NCI-H1105 treated with DMSO at 0.1 percent for 48 hours (cell line): ENCODE results near the gene IRX6.

Source experiments
- DNase-seq: peaks from one replicate; lab custom pipeline; 2025; lab: John Stamatoyannopoulos, UW

IRX6 gene

DNA sequence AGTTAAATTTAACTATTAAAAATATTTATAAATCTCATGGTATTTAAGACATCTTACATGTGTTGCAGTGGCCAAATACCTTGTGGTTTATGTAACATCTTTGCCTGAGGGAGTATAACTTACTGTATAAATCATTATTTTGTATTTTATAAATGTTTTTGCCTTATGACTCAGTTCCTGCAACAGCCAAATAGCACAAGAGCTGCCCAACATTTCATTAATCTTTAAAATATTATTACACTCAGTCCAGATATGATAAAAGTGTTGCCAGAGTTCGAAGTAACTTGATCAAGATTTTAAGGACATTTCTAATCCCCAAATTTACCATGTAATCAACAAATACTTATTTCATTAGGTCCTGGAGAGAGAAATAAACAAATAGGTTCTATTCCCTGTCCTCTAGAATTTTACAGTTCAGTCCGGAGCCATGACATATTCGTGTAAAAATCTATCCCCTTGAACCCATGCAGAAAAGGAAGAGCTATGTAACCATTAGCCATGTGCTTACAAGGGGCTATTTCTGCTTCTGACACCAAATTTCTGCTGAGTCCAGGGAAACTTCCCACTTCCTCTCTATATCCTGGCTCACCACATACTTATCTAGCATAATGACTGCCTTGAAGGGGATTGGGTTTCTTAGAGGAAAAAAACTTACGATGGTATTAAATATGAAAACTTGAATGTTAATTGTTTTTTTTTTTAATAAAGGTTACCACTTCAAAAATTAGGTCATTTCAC, 44.0 kb downstream of the IRX6 start:
- DNase-seq = no peak

DNA sequence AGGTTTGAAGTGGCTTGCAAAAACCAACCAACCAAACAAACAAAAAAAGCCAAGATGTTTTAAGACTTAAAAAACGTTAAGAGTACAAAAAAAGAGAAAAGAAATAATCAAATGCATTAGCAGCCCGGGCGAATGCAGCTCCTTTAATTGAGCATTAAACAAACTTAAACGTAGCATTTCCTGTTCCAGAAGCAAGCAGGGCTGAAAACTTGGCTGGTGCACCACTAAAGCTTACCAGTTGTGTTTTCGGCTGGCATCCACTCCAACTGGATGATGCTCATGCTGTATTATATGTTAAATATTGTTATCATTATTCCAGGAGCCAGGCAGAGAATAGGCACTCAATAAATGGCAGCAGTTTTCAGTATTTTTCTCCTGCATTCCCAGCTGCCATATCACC, 45.1 kb downstream of the IRX6 start:
- peak; percentile 18 for DNase-seq

GRCh38 chr16:55370762-55371482, 46.9 kb downstream of the IRX6 start:
- peak; percentile 82 for DNase-seq

DNA sequence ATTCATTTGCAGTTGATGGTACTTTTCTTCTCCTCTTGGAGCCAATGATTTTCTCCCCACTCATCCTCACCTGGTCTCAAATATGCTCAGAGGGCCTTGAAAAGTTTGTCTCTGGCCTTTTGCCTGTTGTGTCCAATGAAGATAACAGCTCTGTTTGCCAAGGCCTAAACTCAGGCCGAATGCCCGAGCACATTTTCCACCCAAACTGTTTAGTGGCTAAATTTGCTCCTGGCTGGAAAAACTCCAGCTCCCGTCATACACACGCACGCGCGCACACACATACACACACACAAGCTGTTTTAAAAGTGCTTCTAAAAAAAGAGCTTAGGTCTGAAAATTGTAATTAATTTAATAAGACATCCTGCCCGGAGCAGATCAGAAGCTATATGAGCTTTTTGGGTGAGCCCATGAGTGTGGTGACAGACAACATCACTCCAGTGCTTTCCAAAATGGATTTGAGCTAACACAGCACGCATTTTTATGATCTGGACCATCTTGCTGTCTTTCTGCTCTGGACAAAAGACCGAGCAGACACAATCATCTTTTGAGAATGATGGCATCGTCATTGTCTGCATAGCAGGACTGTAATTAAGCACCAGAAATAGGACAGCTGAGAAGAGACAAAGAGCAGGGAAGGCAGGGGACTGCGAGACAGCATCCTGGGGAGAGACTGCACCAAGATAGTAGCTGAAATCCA, 48.9 kb downstream of the IRX6 start:
- no peak for DNase-seq

DNA sequence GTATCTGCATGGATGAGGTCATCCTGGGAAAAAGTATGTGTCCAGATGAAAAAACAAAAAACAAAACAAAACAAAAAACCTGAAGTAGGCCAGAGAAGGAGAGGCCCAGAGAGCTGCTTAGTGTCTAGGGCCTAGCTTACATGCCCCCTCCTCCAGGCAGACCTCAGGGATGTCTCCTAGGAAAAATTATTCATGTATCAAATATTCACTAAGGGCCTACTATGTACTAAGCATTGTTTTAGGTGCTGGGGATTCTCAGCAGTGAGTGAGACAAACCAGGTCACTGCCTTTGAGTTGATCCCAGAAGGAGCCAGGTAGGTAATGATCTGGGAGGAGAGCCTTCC, 49.5 kb downstream of the IRX6 start:
- no peak for DNase-seq

GRCh38 chr16:55376045-55376444, 52.0 kb downstream of the IRX6 start:
- DNase-seq = no peak

GRCh38 chr16:55376567-55377167, 52.7 kb downstream of the IRX6 start:
- DNase-seq = no peak

DNA sequence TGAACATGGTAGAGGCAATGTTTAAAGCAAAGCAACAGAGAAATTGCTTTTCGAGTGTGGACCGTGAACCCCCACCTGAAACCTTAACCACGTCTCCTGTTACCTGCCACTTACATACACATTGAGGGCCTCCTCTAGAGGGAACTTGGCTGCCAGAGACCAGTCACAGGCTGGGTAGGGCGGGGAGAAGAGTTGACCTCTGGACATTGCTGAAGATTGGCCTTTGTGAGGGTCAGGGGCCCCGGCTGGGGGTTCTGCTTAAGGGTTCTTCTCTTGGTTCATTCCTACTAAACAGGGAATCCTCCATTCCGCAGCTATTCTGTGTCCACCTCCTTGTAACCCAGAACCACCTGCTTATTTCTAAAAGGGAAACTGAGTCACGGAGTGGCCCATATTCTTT, 53.8 kb downstream of the IRX6 start:
- no peak for DNase-seq

DNA sequence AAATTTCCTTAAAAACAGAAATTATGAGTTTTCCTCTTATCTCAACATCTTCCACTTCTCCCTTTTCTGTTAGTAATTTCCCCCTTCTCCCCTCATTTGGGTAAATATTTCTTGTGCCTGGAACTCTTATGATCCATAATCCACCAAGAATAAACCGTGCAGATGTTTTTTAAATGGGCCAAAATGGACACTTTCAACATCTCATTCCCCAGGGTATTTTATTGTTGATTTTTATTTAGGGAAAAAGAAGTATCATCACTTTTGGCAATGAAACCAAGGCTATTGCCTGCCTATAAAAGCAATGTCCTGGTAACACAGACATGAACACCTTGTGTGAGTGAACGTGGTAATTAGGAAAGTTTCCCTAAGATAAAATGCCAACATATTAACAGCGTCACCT, 54.6 kb downstream of the IRX6 start:
- no peak for DNase-seq

DNA sequence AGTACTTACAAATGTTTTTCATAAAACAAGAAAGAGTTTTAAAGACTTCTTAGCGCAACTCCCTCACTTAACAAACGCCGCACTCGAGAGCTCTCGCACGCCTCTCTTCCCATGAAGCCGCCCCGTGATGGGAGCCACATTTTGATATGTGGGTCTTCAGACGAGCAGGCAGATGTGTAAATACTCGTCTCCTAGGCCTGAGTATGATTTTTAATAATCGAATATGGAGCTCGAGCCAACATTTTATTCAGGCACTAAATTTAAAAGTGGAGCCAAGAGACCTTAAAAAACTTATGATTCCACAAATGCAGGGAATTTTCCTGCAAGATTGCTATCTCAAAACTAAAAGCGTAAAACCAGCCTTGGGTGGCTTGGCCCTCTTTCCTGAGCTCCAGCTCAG, 55.4 kb downstream of the IRX6 start:
- no peak for DNase-seq

DNA sequence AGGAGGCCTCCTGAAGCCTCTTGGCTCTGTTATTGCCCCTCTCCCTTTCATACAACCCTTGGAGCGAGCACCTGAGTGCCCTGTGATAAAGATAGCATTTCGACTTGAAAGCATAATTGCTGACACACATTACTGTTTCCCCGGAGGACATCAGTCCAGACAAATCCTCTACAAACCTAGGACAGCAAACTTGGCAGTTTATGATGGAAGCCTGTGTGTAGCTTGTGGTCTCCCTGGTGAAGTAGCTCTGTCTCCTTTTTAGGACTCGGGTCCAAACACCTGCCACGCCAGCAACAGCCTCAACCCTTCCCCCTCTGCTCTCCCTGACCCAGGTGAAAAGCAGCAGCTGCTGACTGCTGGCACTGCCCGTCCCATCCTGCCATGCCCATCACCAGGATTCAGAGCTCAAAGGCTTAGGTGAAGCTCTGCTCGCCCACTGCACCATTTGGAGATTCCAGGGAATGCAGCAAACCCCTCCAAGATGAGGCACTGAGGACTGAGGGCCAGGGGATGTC, 55.9 kb downstream of the IRX6 start:
- DNase-seq = peak; percentile 93
